ENCODE results near the gene TNNI2. TPM values are rescaled to one million over a fixed set of nuclear protein-coding genes. Genes with fewer than 3 reads are reported as not detected.

The TNNI2 gene
- total RNA-seq, 1 experiment from 2014 or later = 0.46 TPM

DNA sequence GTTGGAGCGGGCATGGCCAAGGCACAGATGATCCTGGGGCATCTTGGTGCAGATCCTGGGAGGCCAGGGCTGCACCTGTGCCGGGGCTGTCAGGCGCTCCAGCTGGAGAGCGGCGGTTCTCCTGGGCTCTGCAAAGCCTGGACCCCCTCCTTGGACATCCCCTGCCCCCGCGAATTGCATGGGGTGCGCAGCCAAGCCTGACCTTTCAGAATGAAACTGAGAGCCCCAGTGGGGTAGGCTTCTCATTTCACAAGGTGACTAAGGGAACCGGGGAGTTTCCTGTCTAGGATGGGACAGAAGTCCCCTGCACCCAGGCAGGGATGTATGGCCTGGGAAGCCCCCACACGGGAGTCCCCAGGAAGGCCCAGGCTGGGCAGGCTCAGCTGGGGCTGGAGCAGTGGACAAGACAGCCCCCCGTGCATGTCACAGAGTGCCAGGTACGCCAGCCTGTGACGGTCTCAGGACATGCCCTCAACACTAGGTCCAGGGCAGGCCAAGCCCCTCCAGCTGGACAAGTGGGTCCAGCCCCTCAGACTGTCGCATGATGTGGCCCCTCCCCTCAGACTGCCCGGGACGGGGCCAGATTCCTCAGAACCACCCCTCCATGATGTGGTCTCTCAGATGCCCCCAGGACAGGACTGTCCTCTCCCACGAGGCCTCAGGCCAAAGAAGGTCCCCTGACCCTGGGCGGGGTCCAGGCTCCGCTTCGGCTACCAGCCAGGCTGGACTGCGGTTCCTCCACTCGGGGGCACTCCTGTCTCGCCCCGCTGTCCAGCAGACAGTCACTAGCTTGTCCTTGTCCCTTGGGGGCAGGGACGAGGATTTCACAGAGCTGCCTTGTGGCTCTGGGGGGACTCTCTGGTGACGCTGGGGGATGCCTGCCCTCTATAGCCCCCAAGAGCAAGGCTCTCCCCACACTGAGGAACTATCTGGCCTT lies 16.4 kb downstream of the TNNI2 start:
- H3K36me3 ChIP-seq (ENCODE audit: control insufficient read depth, insufficient read depth, low read length) = no peaks in the 10 kb centered on the region
- H3K27ac ChIP-seq (ENCODE audit: low read length) = no peak overlapping the region
- no TSS peak for BruUV-seq (replicated peaks)
- POLR2A ChIA-PET = no interaction called here
- in situ Hi-C loops (cut with HindIII; ENCODE audit: low pct_unique_long_range_greater_than_20kb, low sequenced_read_pairs) = no loop called here
- H3K27me3 ChIP-seq (ENCODE audit: control insufficient read depth, insufficient read depth, low read length) = no peaks in the 10 kb centered on the region
- H3K4me1 ChIP-seq (ENCODE audit: control insufficient read depth, insufficient read depth, low read length) = no peaks in the 10 kb centered on the region
- intact Hi-C loops (cut with micrococcal nuclease; ENCODE audit: unreplicated experiment) = no loop called here
- H3K9me3 ChIP-seq (ENCODE audit: control insufficient read depth, insufficient read depth, low read depth, low read length) = no peaks in the 10 kb centered on the region
- CTCF ChIA-PET = interaction anchor here (0.6 to 0.9 kb wide), 3 partner anchors 21 to 281 kb away, joined by 3 to 5 read pairs (median 4); no protein-coding TSS in a partner anchor
- H3K4me3 ChIP-seq (ENCODE audit: low read depth in 2 of 2, low read length in 2 of 2) = no peak overlapping the region
- ATAC-seq (0 out of 2 replicates have a peak, but pooled peaks have one; percentile 7), DNase-seq (ENCODE audit: low read depth, low spot score) (no peak)
- no peak for TF ChIP-seq POLR2AphosphoS5 (IDR thresholded peaks at IDR 0.05; ENCODE audit: low read depth, low read length)
- TF ChIP-seq, protein P1, sequence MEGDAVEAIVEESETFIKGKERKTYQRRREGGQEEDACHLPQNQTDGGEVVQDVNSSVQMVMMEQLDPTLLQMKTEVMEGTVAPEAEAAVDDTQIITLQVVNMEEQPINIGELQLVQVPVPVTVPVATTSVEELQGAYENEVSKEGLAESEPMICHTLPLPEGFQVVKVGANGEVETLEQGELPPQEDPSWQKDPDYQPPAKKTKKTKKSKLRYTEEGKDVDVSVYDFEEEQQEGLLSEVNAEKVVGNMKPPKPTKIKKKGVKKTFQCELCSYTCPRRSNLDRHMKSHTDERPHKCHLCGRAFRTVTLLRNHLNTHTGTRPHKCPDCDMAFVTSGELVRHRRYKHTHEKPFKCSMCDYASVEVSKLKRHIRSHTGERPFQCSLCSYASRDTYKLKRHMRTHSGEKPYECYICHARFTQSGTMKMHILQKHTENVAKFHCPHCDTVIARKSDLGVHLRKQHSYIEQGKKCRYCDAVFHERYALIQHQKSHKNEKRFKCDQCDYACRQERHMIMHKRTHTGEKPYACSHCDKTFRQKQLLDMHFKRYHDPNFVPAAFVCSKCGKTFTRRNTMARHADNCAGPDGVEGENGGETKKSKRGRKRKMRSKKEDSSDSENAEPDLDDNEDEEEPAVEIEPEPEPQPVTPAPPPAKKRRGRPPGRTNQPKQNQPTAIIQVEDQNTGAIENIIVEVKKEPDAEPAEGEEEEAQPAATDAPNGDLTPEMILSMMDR (IDR thresholded peaks at IDR 0.05) = no peak
- TF ChIP-seq TCF7L2 (IDR thresholded peaks at IDR 0.05; ENCODE audit: low read depth, low read length) = no peak
- TF ChIP-seq SIN3A (IDR thresholded peaks at IDR 0.05; ENCODE audit: borderline replicate concordance, insufficient read depth, low read depth, low read length) = no peak
- TF ChIP-seq, protein P2, sequence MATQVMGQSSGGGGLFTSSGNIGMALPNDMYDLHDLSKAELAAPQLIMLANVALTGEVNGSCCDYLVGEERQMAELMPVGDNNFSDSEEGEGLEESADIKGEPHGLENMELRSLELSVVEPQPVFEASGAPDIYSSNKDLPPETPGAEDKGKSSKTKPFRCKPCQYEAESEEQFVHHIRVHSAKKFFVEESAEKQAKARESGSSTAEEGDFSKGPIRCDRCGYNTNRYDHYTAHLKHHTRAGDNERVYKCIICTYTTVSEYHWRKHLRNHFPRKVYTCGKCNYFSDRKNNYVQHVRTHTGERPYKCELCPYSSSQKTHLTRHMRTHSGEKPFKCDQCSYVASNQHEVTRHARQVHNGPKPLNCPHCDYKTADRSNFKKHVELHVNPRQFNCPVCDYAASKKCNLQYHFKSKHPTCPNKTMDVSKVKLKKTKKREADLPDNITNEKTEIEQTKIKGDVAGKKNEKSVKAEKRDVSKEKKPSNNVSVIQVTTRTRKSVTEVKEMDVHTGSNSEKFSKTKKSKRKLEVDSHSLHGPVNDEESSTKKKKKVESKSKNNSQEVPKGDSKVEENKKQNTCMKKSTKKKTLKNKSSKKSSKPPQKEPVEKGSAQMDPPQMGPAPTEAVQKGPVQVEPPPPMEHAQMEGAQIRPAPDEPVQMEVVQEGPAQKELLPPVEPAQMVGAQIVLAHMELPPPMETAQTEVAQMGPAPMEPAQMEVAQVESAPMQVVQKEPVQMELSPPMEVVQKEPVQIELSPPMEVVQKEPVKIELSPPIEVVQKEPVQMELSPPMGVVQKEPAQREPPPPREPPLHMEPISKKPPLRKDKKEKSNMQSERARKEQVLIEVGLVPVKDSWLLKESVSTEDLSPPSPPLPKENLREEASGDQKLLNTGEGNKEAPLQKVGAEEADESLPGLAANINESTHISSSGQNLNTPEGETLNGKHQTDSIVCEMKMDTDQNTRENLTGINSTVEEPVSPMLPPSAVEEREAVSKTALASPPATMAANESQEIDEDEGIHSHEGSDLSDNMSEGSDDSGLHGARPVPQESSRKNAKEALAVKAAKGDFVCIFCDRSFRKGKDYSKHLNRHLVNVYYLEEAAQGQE (IDR thresholded peaks at IDR 0.05; ENCODE audit: insufficient read depth in 1 of 2, low read depth in 2 of 2, low read length in 1 of 2) = no peak

DNA sequence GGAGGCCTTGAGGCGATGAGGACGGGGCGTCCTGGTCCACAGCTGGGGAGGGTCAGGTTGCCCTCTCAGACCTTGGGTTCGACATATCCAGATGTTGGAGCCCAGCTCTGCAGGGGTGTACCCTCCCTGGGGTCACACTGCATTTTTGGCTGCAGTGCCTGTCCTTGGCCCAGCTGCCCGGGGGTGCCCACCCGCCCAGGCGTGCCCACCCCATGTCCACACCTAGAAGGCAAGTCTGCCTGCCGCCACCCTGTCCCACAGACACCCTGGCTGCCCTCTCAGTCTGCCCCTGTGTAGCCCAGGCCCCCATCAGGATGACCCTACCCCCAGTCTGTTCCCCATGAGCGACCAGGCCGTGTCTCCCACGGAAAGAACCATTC lies 17.1 kb downstream of the TNNI2 start:
- intact Hi-C loops (cut with micrococcal nuclease; ENCODE audit: unreplicated experiment) = no loop called here
- H3K4me3 ChIP-seq (ENCODE audit: low read depth in 2 of 2, low read length in 2 of 2) = no peak overlapping the region
- in situ Hi-C loops (cut with HindIII; ENCODE audit: low pct_unique_long_range_greater_than_20kb, low sequenced_read_pairs) = no loop called here
- ChIA-PET CTCF (interaction anchor here (0.6 to 0.9 kb wide), 3 partner anchors 21 to 282 kb away, joined by 3 to 5 read pairs (median 4); no protein-coding TSS in a partner anchor), POLR2A (no interaction called here)
- BruUV-seq (replicated peaks) = no TSS peak
- H3K4me1 ChIP-seq (ENCODE audit: control insufficient read depth, insufficient read depth, low read length) = no peaks in the 10 kb centered on the region
- H3K9me3 ChIP-seq (ENCODE audit: control insufficient read depth, insufficient read depth, low read depth, low read length) = no peaks in the 10 kb centered on the region
- no peak for DNase-seq (ENCODE audit: low read depth, low spot score)
- no peaks in the 10 kb centered on the region; the same call in 1 of the 2 replicates for H3K27me3 ChIP-seq (ENCODE audit: control insufficient read depth, insufficient read depth, low read length)
- H3K36me3 ChIP-seq (ENCODE audit: control insufficient read depth, insufficient read depth, low read length) = no peaks in the 10 kb centered on the region
- TF ChIP-seq, protein P1 (IDR thresholded peaks at IDR 0.05) = no peak
- TF ChIP-seq SIN3A (IDR thresholded peaks at IDR 0.05; ENCODE audit: borderline replicate concordance, insufficient read depth, low read depth, low read length) = no peak
- TF ChIP-seq TCF7L2 (IDR thresholded peaks at IDR 0.05; ENCODE audit: low read depth, low read length) = no peak
- TF ChIP-seq, protein P2 (IDR thresholded peaks at IDR 0.05; ENCODE audit: insufficient read depth in 1 of 2, low read depth in 2 of 2, low read length in 1 of 2) = no peak
- no peak for TF ChIP-seq POLR2AphosphoS5 (IDR thresholded peaks at IDR 0.05; ENCODE audit: low read depth, low read length)
- no peak for ATAC-seq
- H3K27ac ChIP-seq (ENCODE audit: low read length) = no peak overlapping the region
